ENCODE measurements around the gene PRDM16.

DNA sequence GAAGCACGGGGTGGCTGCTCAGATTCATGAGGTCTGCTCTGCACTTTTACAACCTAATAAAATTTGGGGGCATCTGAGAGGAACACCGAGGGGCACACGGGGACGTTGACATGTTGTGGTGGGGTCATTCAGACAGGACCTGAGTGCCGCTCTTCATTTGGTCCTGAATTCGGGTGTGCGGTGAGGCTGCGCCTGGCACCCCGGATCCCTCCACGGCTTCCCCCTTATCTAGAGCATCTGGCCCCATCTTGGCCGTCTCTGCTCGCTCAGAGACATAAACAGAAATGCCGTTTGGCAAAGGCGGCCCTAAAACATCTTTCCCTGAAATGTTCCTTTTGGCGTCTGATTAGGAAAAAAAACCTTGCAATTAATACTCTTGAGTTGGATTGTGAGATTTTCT, 157.2 kb downstream of the PRDM16 start:
- TF ChIP-seq, protein P1, sequence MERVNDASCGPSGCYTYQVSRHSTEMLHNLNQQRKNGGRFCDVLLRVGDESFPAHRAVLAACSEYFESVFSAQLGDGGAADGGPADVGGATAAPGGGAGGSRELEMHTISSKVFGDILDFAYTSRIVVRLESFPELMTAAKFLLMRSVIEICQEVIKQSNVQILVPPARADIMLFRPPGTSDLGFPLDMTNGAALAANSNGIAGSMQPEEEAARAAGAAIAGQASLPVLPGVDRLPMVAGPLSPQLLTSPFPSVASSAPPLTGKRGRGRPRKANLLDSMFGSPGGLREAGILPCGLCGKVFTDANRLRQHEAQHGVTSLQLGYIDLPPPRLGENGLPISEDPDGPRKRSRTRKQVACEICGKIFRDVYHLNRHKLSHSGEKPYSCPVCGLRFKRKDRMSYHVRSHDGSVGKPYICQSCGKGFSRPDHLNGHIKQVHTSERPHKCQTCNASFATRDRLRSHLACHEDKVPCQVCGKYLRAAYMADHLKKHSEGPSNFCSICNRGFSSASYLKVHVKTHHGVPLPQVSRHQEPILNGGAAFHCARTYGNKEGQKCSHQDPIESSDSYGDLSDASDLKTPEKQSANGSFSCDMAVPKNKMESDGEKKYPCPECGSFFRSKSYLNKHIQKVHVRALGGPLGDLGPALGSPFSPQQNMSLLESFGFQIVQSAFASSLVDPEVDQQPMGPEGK (CRISPR knock-in tag; IDR thresholded peaks at IDR 0.05; ENCODE audit: borderline replicate concordance), result no peak
- TF ChIP-seq ZFP30 (CRISPR knock-in tag; IDR thresholded peaks at IDR 0.05), result no peak
- TF ChIP-seq ISL1 (CRISPR knock-in tag; IDR thresholded peaks at IDR 0.05), result no peak
- TF ChIP-seq PPARA (CRISPR knock-in tag; IDR thresholded peaks at IDR 0.05; ENCODE audit: borderline replicate concordance), result no peak
- TF ChIP-seq GLIS3 (CRISPR knock-in tag; IDR thresholded peaks at IDR 0.05), result no peak
- TF ChIP-seq ESRRG (CRISPR knock-in tag; IDR thresholded peaks at IDR 0.05), result no peak
- TF ChIP-seq, protein P2, sequence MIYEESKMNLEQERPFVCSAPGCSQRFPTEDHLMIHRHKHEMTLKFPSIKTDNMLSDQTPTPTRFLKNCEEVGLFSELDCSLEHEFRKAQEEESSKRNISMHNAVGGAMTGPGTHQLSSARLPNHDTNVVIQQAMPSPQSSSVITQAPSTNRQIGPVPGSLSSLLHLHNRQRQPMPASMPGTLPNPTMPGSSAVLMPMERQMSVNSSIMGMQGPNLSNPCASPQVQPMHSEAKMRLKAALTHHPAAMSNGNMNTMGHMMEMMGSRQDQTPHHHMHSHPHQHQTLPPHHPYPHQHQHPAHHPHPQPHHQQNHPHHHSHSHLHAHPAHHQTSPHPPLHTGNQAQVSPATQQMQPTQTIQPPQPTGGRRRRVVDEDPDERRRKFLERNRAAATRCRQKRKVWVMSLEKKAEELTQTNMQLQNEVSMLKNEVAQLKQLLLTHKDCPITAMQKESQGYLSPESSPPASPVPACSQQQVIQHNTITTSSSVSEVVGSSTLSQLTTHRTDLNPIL (CRISPR knock-in tag; IDR thresholded peaks at IDR 0.05; ENCODE audit: low read depth), result no peak
